ENCODE results near the gene RAB33A.
A peak's percentile ranks its signal among the peaks of the same experiment; 100 is the strongest.

Gene RAB33A

GRCh38 chrX:130171446-130172126 lies at the start of gene RAB33A:
Gene RAB33A, plus strand, starts transcription at chrX:130171962. Its CDS starts 101 bp downstream, at chrX:130172063.
- H3K9me3 ChIP-seq (ENCODE audit: control insufficient read depth, insufficient read depth, low read depth, low read length): no peaks in the 10 kb centered on the region
- no peak within 1 kb of the TSS for H3K27ac ChIP-seq (ENCODE audit: low read depth, low read length)
- H3K9ac ChIP-seq (ENCODE audit: low read length): peak within 1 kb of the TSS; percentile 21
- peak within 1 kb of the TSS; percentile 69 for H3K4me3 ChIP-seq (ENCODE audit: low read depth, low read length)
- no peaks in the 10 kb centered on the region for H3K36me3 ChIP-seq (ENCODE audit: control insufficient read depth, insufficient read depth, low read length)
- peaks cover 20% of the 10 kb centered on the region; the same call in 1 of the 2 replicates for H3K4me1 ChIP-seq (ENCODE audit: control insufficient read depth, insufficient read depth, low read length)
- H3K27me3 ChIP-seq (ENCODE audit: control insufficient read depth, insufficient read depth, low read length): peaks cover 54% of the 10 kb centered on the region

DNA sequence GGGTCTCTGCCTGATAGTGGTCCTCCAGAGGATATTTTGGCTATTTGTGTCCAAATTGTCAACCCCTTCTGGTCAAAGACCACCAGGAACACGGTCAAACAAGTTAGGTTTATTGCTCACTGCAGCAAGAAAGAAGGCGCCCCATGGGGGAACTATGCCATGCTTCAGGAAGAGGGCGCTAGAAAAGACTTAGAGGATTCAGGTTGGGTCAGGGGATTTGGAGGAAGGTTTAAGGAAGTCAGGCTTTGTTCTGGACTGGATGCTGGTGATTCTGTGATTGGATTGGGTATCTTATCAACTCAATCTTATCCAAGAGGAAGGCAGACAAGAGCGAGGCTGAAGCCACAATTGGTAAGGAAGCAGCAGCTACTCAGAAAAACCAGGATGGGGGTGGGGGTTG lies 47.2 kb upstream of the RAB33A start:
- Histone ChIP-seq H3K27ac (ENCODE audit: low read depth, low read length) (no peak overlapping the region), H3K27me3 (ENCODE audit: control insufficient read depth, insufficient read depth, low read length) (peaks cover 20% of the 10 kb centered on the region), H3K4me3 (ENCODE audit: low read depth, low read length) (no peak overlapping the region), H3K36me3 (ENCODE audit: control insufficient read depth, insufficient read depth, low read length) (peaks cover 30% of the 10 kb centered on the region), H3K9ac (ENCODE audit: low read length) (no peak overlapping the region), H3K4me1 (ENCODE audit: control insufficient read depth, insufficient read depth, low read length) (peaks cover 8% of the 10 kb centered on the region; the same call in 1 of the 2 replicates), H3K9me3 (ENCODE audit: control insufficient read depth, insufficient read depth, low read depth, low read length) (no peaks in the 10 kb centered on the region)

- Histone ChIP-seq H3K4me3 (ENCODE audit: low read depth, low read length) (no peak overlapping the region), H3K36me3 (ENCODE audit: control insufficient read depth, insufficient read depth, low read length) (peaks cover 37% of the 10 kb centered on the region), H3K27ac (ENCODE audit: low read depth, low read length) (no peak overlapping the region), H3K4me1 (ENCODE audit: control insufficient read depth, insufficient read depth, low read length) (peaks cover under 1% of the 10 kb centered on the region; the same call in 1 of the 2 replicates), H3K27me3 (ENCODE audit: control insufficient read depth, insufficient read depth, low read length) (peaks cover 13% of the 10 kb centered on the region), H3K9me3 (ENCODE audit: control insufficient read depth, insufficient read depth, low read depth, low read length) (no peaks in the 10 kb centered on the region), H3K9ac (ENCODE audit: low read length) (no peak overlapping the region)
Observed at GRCh38 chrX:130125091-130125874, 46.5 kb upstream of the RAB33A start.

GRCh38 chrX:130130990-130131389 lies 40.8 kb upstream of the RAB33A start:
- H3K4me1 ChIP-seq (ENCODE audit: control insufficient read depth, insufficient read depth, low read length): no peaks in the 10 kb centered on the region
- no peak overlapping the region for H3K9ac ChIP-seq (ENCODE audit: low read length)
- no peaks in the 10 kb centered on the region; the same call in 1 of the 2 replicates for H3K27me3 ChIP-seq (ENCODE audit: control insufficient read depth, insufficient read depth, low read length)
- H3K4me3 ChIP-seq (ENCODE audit: low read depth, low read length): no peak overlapping the region
- peaks cover 80% of the 10 kb centered on the region for H3K36me3 ChIP-seq (ENCODE audit: control insufficient read depth, insufficient read depth, low read length)
- no peaks in the 10 kb centered on the region for H3K9me3 ChIP-seq (ENCODE audit: control insufficient read depth, insufficient read depth, low read depth, low read length)
- no peak overlapping the region for H3K27ac ChIP-seq (ENCODE audit: low read depth, low read length)

DNA sequence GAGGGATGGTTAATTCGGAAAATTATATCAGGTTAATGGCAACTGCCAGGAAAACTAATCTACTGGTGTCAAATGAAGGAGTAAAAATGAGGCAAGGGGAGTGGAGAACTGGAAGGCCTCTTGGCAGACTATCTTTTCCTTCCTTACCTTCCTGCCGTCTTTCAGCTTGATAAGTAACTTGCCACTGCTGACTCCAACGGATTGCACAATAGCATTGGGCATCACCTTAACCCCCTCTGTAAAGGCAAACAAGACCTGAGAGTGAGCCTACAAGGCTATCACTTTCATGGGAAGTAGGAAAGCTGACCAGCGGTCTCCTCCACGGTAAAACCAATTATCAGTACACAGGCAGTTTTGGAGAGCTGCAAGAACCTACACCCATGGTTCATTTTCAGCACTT lies 35.3 kb upstream of the RAB33A start:
- Histone ChIP-seq H3K9ac (ENCODE audit: low read length) (no peak overlapping the region), H3K27ac (ENCODE audit: low read depth, low read length) (no peak overlapping the region), H3K36me3 (ENCODE audit: control insufficient read depth, insufficient read depth, low read length) (peaks cover 77% of the 10 kb centered on the region), H3K9me3 (ENCODE audit: control insufficient read depth, insufficient read depth, low read depth, low read length) (no peaks in the 10 kb centered on the region), H3K27me3 (ENCODE audit: control insufficient read depth, insufficient read depth, low read length) (peaks cover 5% of the 10 kb centered on the region; the same call in 1 of the 2 replicates), H3K4me1 (ENCODE audit: control insufficient read depth, insufficient read depth, low read length) (peaks cover 10% of the 10 kb centered on the region; the same call in 1 of the 2 replicates), H3K4me3 (ENCODE audit: low read depth, low read length) (no peak overlapping the region)

- Histone ChIP-seq H3K4me1 (ENCODE audit: control insufficient read depth, insufficient read depth, low read length) (peaks cover 10% of the 10 kb centered on the region; the same call in 1 of the 2 replicates), H3K27ac (ENCODE audit: low read depth, low read length) (no peak overlapping the region), H3K36me3 (ENCODE audit: control insufficient read depth, insufficient read depth, low read length) (peaks cover 77% of the 10 kb centered on the region), H3K9me3 (ENCODE audit: control insufficient read depth, insufficient read depth, low read depth, low read length) (no peaks in the 10 kb centered on the region), H3K9ac (ENCODE audit: low read length) (no peak overlapping the region), H3K4me3 (ENCODE audit: low read depth, low read length) (no peak overlapping the region), H3K27me3 (ENCODE audit: control insufficient read depth, insufficient read depth, low read length) (peaks cover 9% of the 10 kb centered on the region; the same call in 1 of the 2 replicates)
Observed at GRCh38 chrX:130136961-130137360, 34.8 kb upstream of the RAB33A start.

- peaks cover 10% of the 10 kb centered on the region; the same call in 1 of the 2 replicates for H3K4me1 ChIP-seq (ENCODE audit: control insufficient read depth, insufficient read depth, low read length)
- H3K27me3 ChIP-seq (ENCODE audit: control insufficient read depth, insufficient read depth, low read length): peaks cover 11% of the 10 kb centered on the region; the same call in 1 of the 2 replicates
- H3K9me3 ChIP-seq (ENCODE audit: control insufficient read depth, insufficient read depth, low read depth, low read length): no peaks in the 10 kb centered on the region
- no peak overlapping the region for H3K27ac ChIP-seq (ENCODE audit: low read depth, low read length)
- peaks cover 77% of the 10 kb centered on the region for H3K36me3 ChIP-seq (ENCODE audit: control insufficient read depth, insufficient read depth, low read length)
- no peak overlapping the region for H3K9ac ChIP-seq (ENCODE audit: low read length)
- H3K4me3 ChIP-seq (ENCODE audit: low read depth, low read length): no peak overlapping the region
Observed at GRCh38 chrX:130139474-130140201, 32.1 kb upstream of the RAB33A start.

DNA sequence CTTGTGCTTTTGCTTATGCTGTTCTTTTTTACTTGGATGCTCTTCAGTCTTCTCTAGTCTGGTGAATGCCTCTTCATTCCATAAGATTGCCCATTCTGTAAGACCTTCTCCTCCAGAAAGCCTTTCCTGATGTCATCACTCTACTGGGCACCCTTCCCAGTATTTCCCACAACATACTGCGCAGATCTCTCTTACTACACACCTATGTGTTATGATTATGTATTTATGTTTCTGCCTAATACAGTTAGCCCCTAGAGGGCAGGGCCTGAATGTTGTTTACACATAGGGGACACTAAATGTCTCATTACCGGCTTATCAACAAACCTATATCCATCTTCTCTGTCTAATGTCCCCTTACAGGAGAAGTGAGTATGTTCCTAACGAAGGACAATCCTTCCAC lies 27.3 kb upstream of the RAB33A start:
- Histone ChIP-seq H3K36me3 (ENCODE audit: control insufficient read depth, insufficient read depth, low read length) (peaks cover 81% of the 10 kb centered on the region), H3K27ac (ENCODE audit: low read depth, low read length) (no peak overlapping the region), H3K27me3 (ENCODE audit: control insufficient read depth, insufficient read depth, low read length) (peaks cover 11% of the 10 kb centered on the region; the same call in 1 of the 2 replicates), H3K9me3 (ENCODE audit: control insufficient read depth, insufficient read depth, low read depth, low read length) (no peaks in the 10 kb centered on the region), H3K4me1 (ENCODE audit: control insufficient read depth, insufficient read depth, low read length) (peaks cover 8% of the 10 kb centered on the region; the same call in 1 of the 2 replicates), H3K9ac (ENCODE audit: low read length) (no peak overlapping the region), H3K4me3 (ENCODE audit: low read depth, low read length) (no peak overlapping the region)

DNA sequence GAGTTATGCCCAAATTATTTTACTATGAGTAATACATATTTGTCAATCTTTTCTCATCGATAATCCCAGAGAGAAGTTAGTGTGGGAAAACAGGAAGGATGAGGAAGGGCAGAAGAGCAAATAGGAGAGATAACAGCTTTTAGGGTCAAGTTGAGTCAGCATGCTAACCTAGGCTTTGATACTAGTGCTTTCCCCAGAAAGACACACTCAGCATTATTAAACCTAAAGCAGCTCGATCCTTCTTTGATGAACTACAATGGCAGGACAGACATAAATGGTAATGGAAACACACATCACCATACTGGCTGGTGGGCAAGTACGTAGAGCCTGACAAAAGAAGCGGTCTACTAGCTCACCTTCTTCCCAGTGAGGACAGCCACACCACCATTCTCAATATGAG lies 26.6 kb upstream of the RAB33A start:
- H3K9me3 ChIP-seq (ENCODE audit: control insufficient read depth, insufficient read depth, low read depth, low read length): no peaks in the 10 kb centered on the region
- peaks cover 11% of the 10 kb centered on the region; the same call in 1 of the 2 replicates for H3K27me3 ChIP-seq (ENCODE audit: control insufficient read depth, insufficient read depth, low read length)
- H3K9ac ChIP-seq (ENCODE audit: low read length): no peak overlapping the region
- H3K36me3 ChIP-seq (ENCODE audit: control insufficient read depth, insufficient read depth, low read length): peaks cover 80% of the 10 kb centered on the region
- peaks cover 3% of the 10 kb centered on the region; the same call in 1 of the 2 replicates for H3K4me1 ChIP-seq (ENCODE audit: control insufficient read depth, insufficient read depth, low read length)
- H3K4me3 ChIP-seq (ENCODE audit: low read depth, low read length): no peak overlapping the region
- no peak overlapping the region for H3K27ac ChIP-seq (ENCODE audit: low read depth, low read length)

DNA sequence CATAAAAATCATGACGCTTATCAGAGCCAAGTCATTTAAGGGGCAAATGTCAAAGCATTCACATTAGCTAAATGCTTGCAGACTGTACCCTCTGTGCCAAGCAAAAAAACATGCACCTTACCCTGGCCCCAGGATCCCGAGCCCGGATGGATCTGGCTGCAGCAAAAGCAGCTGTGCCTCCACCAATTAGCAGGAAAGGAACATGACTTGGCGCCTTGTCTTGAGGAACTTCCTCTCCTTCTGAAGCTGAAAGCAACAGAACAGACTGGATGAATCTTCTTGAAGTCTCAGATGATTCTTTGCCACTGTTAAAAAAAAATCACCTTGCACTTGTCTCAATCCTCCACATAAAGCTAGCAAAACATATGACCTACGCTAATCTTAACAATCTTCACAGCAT lies 24.1 kb upstream of the RAB33A start:
- Histone ChIP-seq H3K4me1 (ENCODE audit: control insufficient read depth, insufficient read depth, low read length) (no peaks in the 10 kb centered on the region), H3K9ac (ENCODE audit: low read length) (no peak overlapping the region), H3K4me3 (ENCODE audit: low read depth, low read length) (no peak overlapping the region), H3K36me3 (ENCODE audit: control insufficient read depth, insufficient read depth, low read length) (peaks cover 60% of the 10 kb centered on the region), H3K27ac (ENCODE audit: low read depth, low read length) (no peak overlapping the region), H3K27me3 (ENCODE audit: control insufficient read depth, insufficient read depth, low read length) (no peaks in the 10 kb centered on the region; the same call in 1 of the 2 replicates), H3K9me3 (ENCODE audit: control insufficient read depth, insufficient read depth, low read depth, low read length) (no peaks in the 10 kb centered on the region)

All from HUES6 (cell line).